Keratinocyte (primary cell): Measurements from ENCODE around the gene TARBP1.

Source experiments
- CTCF ChIP-seq, 3 experiments: IDR thresholded peaks in 1 of 3; conservative IDR thresholded peaks in 1 of 3; optimal IDR thresholded peaks in 1 of 3; 2 replicates in 2 of 3; 3 replicates in 1 of 3; pipeline versions ENCODE3 to v1.5.1; 2011; ENCODE audit warnings: low read length in 3 of 3, mild to moderate bottlenecking in 3 of 3, moderate library complexity in 2 of 3, control low read depth in 1 of 3, inconsistent platforms in 1 of 3; ENCODE audit not compliant: insufficient read depth in 2 of 3; ENCODE audit errors: extremely low read depth in 1 of 3
- EZH2 ChIP-seq: IDR thresholded peaks from one replicate; pipeline ENCODE4 v1.6.1; 2012; ENCODE audit warnings: inconsistent platforms, mild to moderate bottlenecking, low read length, moderate library complexity

- no peak for TF ChIP-seq CTCF (optimal IDR thresholded peaks at IDR 0.05 in 1 of 3, IDR thresholded peaks at IDR 0.05 in 1 of 3, conservative IDR thresholded peaks at IDR 0.05 in 1 of 3; ENCODE audit: extremely low read depth in 1 of 3, insufficient read depth in 2 of 3, low read length in 3 of 3)
- no peak for TF ChIP-seq EZH2
Observed at GRCh38 chr1:234512451-234512861, 33.5 kb upstream of the TARBP1 start.
